AG04449 (cell line): Measurements from ENCODE around the gene STAT1.

Experiments
- CTCF ChIA-PET: fragments of 350-600 bp; formaldehyde crosslinking; extraction: SDS; loops from one replicate; lab custom pipeline; 2021; ENCODE audit warnings: antibody characterized with exemption; lab: Yijun Ruan, JAX
- POLR2A ChIA-PET: fragments of 400-600, 350-600 bp; formaldehyde crosslinking; extraction: SDS; loops from one replicate; lab custom pipeline; 2020; ENCODE audit warnings: antibody characterized with exemption, inconsistent platforms; lab: Yijun Ruan, JAX
- DNase-seq: peaks from one replicate; pipeline ENCODE4 v3.0.0-alpha.2; 2010; ENCODE audit warnings: low read depth, low spot score
- H3K4me3 ChIP-seq: 2 replicates; pipeline ENCODE4 v1.5.1; 2011; ENCODE audit warnings: low read depth, mild to moderate bottlenecking, control low read depth, low read length
- CTCF ChIP-seq: IDR thresholded peaks from one replicate; pipeline ENCODE4 v1.5.1; 2011; ENCODE audit warnings: mild to moderate bottlenecking, moderate library complexity, low read length, control low read depth, inconsistent platforms; ENCODE audit not compliant: insufficient read depth; ENCODE audit errors: missing control alignments

STAT1 gene

DNA sequence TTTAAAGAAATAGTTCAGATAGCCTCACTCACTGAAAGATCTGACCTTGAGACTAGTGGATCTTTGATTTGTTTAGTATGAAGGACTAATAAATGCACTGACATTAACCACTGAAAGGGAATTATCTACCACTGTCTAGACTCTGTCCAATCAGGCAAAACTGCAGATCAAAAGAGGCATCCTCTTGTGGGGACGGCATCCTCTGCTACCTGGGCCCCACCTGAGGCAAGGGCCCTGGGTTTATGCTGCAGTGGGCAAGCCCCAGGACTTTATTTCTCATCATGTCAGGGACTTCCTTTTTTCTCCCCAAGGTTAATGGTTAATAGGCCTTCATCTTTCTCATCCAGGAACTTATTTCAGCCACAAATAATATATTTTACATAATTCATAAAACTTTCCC is 32.2 kb downstream of the STAT1 start:
- H3K4me3 ChIP-seq, result no peak overlapping the region
- TF ChIP-seq CTCF, result no peak
- no peak for DNase-seq
- CTCF ChIA-PET, result no interaction called here
- POLR2A ChIA-PET, result no interaction called here

GRCh38 chr2:190981333-190981732 is 32.6 kb downstream of the STAT1 start:
- TF ChIP-seq CTCF, result no peak
- CTCF ChIA-PET, result no interaction called here
- no peak for DNase-seq
- no peak overlapping the region for H3K4me3 ChIP-seq
- POLR2A ChIA-PET, result interaction anchor here (1.0 kb wide), 1 partner anchor 13 kb away, joined by 3 read pairs; no protein-coding TSS in a partner anchor

DNA sequence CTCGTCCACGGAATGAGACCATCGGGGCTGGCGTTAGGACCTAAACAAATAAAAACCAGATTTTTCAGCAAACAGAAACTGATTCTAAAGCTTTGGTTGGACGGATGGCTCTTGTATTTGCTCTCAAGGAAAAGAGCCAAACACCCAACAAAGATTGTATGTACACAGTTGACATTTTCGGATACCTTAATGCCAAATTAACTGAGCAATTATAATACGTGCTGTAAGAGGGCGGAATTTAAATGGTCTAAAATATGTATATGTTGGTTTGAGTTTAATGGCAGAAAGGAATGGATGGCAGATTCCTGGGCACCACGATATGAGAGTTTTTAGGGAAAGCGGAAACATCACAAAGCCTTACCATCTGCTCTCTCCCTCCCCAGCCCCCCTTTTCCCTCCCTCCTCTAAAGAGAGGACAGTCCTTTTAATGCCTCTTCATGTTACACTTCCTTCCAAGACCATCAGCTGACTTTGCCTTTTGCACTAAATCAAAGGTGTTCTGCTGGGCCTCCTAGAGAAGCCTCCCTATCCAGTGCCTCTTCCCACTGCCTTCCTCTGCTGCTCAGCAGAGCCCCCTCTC is 33.3 kb downstream of the STAT1 start:
- no peak for TF ChIP-seq CTCF
- DNase-seq, result no peak
- ChIA-PET CTCF (interaction anchor here (1.3 kb wide), 1 partner anchor 16 kb away, joined by 4 read pairs; no protein-coding TSS in a partner anchor), POLR2A (interaction anchor here (1.0 kb wide), 1 partner anchor 13 kb away, joined by 3 read pairs; no protein-coding TSS in a partner anchor)
- H3K4me3 ChIP-seq, result no peak overlapping the region

- no peak for DNase-seq
- no peak for TF ChIP-seq CTCF
- POLR2A ChIA-PET, result interaction anchor here (1.0 kb wide), 1 partner anchor 12 kb away, joined by 3 read pairs; no protein-coding TSS in a partner anchor
- CTCF ChIA-PET, result interaction anchor here (1.3 kb wide), 1 partner anchor 16 kb away, joined by 4 read pairs; no protein-coding TSS in a partner anchor
- H3K4me3 ChIP-seq, result no peak overlapping the region
Measured at GRCh38 chr2:190979906-190980629, 33.9 kb downstream of the STAT1 start.

DNA sequence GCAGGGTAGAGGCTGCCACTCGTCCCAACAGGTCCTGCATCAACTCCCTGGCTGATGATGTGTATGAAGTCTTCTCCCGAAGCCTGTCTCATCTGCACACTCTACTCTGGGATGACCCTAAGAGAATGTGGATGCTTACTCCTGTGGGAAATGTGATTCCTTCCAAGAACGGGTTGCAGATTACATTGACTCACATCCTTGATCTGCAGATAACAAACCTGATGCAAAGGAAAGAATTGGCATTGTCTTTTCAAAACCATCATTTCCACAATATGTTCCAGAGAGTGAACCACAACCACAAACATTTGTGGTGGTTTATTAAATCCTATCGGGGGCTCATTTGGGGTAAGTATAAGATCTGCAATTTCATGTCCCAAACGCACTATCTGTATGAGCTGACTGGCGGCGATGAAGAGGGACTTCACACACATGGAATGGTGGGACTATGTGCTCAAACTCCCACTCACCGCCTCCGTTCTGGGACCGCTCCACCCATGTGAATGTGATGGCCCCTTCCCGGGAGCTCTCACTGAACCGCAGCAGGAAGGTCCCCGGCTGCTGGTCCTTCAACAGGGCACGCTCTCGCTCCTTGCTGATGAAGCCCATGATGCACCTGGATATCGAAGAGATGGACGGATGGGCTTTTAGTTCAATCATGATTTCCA is 35.5 kb downstream of the STAT1 start:
- no peak for DNase-seq
- no peak for TF ChIP-seq CTCF
- ChIA-PET CTCF (no interaction called here), POLR2A (no interaction called here)
- H3K4me3 ChIP-seq, result no peak overlapping the region

GRCh38 chr2:190977505-190977904 is 36.5 kb downstream of the STAT1 start:
- no peak for TF ChIP-seq CTCF
- ChIA-PET POLR2A (no interaction called here), CTCF (no interaction called here)
- no peak overlapping the region for H3K4me3 ChIP-seq
- no peak for DNase-seq
